Upper lobe of left lung (tissue), 4 donors: ENCODE data around the gene MYO18B.

Experiments
- EP300 ChIP-seq, 4 donors: sonication (generic); formaldehyde crosslinking; IDR thresholded peaks; one replicate each; pipeline ENCODE4 v1.5.1; 2017; ENCODE audit warnings: antibody characterized with exemption in 4 of 4, control low read depth in 2 of 4
- POLR2A ChIP-seq, 4 donors: fragments of 450-650 bp; IDR thresholded peaks; one replicate each; pipeline ENCODE4 v1.5.1; 2016 to 2017; ENCODE audit warnings: antibody characterized with exemption in 4 of 4, mild to moderate bottlenecking in 2 of 4
- POLR2AphosphoS5 ChIP-seq, 2 donors: sonication (generic); formaldehyde crosslinking; IDR thresholded peaks; one replicate each; pipeline ENCODE4 v1.5.1; 2017; ENCODE audit warnings: antibody characterized with exemption in 2 of 2
- TF ChIP-seq, protein P1 (sequence below), 6 experiments: fragments of 450-650 bp in 4 of 6; fragments of 200-600 bp in 2 of 6; sonication (generic) in 2 of 6; IDR thresholded peaks; one replicate each; pipeline ENCODE4 v1.5.1; 2016 to 2019; ENCODE audit warnings: antibody characterized with exemption in 6 of 6

GRCh38 chr22:25962711-25963110 is 220.7 kb downstream of the MYO18B start:
- TF ChIP-seq, protein P1, sequence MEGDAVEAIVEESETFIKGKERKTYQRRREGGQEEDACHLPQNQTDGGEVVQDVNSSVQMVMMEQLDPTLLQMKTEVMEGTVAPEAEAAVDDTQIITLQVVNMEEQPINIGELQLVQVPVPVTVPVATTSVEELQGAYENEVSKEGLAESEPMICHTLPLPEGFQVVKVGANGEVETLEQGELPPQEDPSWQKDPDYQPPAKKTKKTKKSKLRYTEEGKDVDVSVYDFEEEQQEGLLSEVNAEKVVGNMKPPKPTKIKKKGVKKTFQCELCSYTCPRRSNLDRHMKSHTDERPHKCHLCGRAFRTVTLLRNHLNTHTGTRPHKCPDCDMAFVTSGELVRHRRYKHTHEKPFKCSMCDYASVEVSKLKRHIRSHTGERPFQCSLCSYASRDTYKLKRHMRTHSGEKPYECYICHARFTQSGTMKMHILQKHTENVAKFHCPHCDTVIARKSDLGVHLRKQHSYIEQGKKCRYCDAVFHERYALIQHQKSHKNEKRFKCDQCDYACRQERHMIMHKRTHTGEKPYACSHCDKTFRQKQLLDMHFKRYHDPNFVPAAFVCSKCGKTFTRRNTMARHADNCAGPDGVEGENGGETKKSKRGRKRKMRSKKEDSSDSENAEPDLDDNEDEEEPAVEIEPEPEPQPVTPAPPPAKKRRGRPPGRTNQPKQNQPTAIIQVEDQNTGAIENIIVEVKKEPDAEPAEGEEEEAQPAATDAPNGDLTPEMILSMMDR (IDR thresholded peaks at IDR 0.05) = no peak
- TF ChIP-seq POLR2A (IDR thresholded peaks at IDR 0.05) = no peak
- TF ChIP-seq POLR2AphosphoS5 (IDR thresholded peaks at IDR 0.05) = no peak
- TF ChIP-seq EP300 (IDR thresholded peaks at IDR 0.05) = no peak
